Measurements from ENCODE around the gene EME2.
"Not testable (repeated sequence)": the region's sequence is repeated elsewhere in the genome, so short reads cannot be mapped to it uniquely, and the experiment has no call there.

The EME2 gene

DNA sequence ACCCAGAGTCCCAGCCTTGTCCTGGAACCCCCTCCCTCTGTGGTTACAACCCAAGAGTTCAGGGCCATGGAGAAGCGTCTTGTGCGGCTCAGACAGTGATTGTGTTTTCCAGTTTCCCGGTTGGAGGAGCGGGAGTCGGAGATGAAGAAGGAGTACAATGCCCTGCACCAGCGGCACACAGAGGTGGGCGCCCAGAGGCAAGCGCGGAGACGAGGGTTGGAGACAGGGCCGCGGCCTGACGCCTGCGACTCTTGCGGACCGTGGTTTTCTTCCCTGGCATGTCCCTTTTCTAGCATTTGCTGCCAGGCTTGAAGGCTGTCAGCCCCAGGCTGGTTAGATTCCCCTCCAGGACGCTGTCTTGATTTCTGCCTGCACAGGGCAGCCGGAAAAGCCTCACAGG, 43.6 kb upstream of the EME2 start:
- H3K4me3 ChIP-seq (replicated peaks; ENCODE audit: low read depth, low read length), result no peak overlapping the region
- TF ChIP-seq, protein P1, sequence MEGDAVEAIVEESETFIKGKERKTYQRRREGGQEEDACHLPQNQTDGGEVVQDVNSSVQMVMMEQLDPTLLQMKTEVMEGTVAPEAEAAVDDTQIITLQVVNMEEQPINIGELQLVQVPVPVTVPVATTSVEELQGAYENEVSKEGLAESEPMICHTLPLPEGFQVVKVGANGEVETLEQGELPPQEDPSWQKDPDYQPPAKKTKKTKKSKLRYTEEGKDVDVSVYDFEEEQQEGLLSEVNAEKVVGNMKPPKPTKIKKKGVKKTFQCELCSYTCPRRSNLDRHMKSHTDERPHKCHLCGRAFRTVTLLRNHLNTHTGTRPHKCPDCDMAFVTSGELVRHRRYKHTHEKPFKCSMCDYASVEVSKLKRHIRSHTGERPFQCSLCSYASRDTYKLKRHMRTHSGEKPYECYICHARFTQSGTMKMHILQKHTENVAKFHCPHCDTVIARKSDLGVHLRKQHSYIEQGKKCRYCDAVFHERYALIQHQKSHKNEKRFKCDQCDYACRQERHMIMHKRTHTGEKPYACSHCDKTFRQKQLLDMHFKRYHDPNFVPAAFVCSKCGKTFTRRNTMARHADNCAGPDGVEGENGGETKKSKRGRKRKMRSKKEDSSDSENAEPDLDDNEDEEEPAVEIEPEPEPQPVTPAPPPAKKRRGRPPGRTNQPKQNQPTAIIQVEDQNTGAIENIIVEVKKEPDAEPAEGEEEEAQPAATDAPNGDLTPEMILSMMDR (IDR thresholded peaks at IDR 0.05; ENCODE audit: low read length, missing control alignments), result no peak
- no peak for DNase-seq (ENCODE audit: low read depth)

DNA sequence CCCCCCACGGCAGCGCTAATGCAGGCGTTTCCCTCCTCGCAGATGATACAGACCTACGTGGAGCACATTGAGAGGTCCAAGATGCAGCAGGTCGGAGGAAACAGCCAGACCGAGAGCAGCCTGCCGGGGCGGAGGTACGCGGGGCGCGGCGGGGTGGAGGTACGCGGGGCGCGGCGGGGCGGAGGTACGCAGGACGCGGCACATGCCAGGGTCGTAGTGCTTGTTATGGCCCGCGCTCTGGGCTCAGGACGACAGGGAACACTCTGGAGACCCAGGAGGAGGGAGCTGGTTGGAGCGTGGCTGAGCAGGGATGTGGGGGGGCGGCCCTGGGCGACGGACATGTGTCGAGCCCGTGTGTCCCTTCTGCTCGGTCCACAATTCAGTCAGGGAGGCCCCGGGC, 43.2 kb upstream of the EME2 start:
- no peak for DNase-seq (ENCODE audit: low read depth)
- no peak overlapping the region for H3K4me3 ChIP-seq (replicated peaks; ENCODE audit: low read depth, low read length)
- TF ChIP-seq, protein P1 (IDR thresholded peaks at IDR 0.05; ENCODE audit: low read length, missing control alignments), result no peak

DNA sequence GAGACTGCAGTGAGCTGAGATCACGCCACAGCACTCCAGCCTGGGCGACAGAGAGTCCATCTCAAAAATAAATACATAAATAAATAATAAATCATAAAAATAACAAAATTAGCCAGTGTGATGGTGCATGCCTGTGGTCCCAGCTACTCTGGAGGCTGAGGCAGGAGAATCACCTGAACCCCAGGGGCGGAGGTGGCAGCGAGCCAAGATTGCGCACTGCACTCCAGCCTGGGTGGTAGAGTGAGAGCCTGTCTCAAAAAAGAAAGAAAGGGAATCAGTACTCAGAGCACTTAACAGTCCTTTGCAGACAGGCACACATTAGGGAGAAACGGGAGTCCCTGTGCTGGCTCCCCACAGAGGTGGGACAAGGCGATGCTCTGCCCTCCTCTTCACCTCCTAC, 41.5 kb upstream of the EME2 start:
- DNase-seq (ENCODE audit: low read depth), result no peak
- TF ChIP-seq, protein P1 (IDR thresholded peaks at IDR 0.05; ENCODE audit: low read length, missing control alignments), result no peak
- H3K4me3 ChIP-seq (replicated peaks; ENCODE audit: low read depth, low read length), result no peak overlapping the region

DNA sequence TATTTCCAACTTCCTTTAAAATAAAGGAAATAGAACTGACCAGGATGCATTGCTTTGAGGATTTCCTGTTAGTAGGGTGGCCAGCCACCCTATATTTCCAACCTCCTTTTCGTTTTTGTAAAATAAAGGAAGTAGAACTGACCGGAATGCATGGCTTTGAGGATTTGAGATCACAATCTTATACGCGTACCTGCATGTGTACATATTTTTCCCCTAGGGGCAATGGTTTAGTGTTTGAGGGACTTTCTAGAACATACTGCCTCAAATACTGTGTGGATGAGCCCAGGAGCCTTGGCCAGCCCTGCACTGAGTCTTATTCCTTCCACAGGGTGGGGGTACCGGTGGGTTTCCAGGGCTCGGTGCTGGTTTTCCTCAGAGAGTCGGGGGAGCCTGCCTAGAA, 41.0 kb upstream of the EME2 start:
- no peak overlapping the region for H3K4me3 ChIP-seq (replicated peaks; ENCODE audit: low read depth, low read length)
- TF ChIP-seq, protein P1 (IDR thresholded peaks at IDR 0.05; ENCODE audit: low read length, missing control alignments), result no peak
- no peak for DNase-seq (ENCODE audit: low read depth)

DNA sequence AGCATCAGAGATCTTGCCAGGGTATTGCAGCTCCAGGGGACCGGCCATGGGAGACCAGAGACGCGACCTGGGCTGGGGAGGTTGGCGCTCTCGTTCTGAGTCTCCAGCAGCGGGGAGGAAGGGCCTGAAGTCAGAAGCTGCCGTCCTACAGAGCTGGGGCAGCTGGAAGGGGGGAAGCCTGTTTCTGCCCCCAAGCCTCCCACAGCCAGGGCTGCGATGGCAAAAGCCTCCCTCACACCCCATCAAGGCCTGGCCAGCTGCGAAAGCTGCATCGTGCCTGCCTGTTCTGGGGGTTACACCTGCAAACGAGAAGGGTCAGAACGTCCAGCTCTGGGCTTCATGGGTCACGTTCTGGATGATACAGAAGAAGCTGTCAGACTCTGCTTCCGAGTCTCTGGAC, 40.5 kb upstream of the EME2 start:
- no peak for DNase-seq (ENCODE audit: low read depth)
- TF ChIP-seq, protein P1 (IDR thresholded peaks at IDR 0.05; ENCODE audit: low read length, missing control alignments), result no peak
- no peak overlapping the region for H3K4me3 ChIP-seq (replicated peaks; ENCODE audit: low read depth, low read length)

DNA sequence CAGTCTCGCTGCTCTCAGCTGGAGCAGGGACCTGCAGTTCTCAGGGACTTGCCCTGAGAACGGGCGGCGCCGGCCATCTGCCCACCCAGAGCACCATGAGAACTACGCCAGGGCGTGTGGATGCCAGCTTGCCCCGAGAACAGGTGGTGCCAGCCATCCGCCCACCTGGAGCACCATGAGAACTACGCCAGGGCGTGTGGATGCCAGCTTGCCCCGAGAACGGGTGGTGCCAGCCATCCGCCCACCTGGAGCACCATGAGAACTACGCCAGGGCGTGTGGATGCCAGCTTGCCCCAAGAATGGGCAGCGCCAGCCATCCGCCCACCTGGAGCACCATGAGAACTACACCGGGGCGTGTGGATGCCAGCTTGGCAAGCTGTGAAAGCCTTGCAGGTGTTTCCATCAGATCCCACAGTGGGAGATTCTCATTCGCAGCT, 40.0 kb upstream of the EME2 start:
- not testable (repeated sequence) for H3K4me3 ChIP-seq (replicated peaks; ENCODE audit: low read depth, low read length); DNase-seq (ENCODE audit: low read depth)

DNA sequence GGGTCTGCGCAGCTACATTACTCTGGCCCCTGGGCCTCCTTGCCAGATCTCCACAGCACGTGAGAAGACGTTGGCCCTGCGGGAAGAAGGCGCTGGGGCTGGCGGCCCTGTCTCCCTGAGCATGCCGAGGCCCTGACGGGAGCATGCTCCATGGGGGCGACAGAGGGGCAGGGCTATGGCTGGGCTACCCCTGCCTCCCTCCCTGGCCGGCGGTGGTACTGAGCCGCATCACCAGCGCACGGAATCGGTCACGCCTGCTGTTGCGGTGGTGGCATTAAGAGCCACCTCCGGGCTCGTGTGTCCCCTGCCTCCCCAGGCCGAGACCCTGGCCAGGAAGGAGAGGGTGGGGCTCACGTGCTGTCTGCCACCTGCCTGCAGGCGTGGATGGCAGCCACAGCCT, 38.5 kb upstream of the EME2 start:
- no peak for DNase-seq (ENCODE audit: low read depth)
- no peak overlapping the region for H3K4me3 ChIP-seq (replicated peaks; ENCODE audit: low read depth, low read length)
- TF ChIP-seq, protein P1 (IDR thresholded peaks at IDR 0.05; ENCODE audit: low read length, missing control alignments), result no peak

DNA sequence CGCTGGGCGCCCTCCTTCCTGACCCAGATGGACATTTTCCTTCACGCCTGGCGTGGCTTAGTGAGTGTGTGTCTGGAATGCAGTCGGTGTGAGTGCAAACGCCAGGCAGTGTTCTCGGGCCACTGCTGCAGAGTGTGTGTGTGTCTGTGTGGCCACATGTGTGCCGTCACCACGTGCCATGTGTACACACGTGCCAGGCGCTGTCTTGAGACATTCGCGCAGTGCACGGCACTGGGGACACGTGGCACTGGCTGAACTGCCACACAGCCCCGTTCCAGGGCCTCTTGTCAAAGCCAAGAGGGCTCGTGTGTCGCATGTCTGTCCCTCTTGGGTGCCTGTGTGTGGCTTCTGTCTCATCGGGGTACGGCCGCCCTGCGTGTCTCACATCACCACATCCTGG, 37.8 kb upstream of the EME2 start:
- TF ChIP-seq, protein P1 (IDR thresholded peaks at IDR 0.05; ENCODE audit: low read length, missing control alignments), result no peak
- H3K4me3 ChIP-seq (replicated peaks; ENCODE audit: low read depth, low read length), result no peak overlapping the region
- DNase-seq (ENCODE audit: low read depth), result no peak

Measured in fibroblast of pulmonary artery (primary cell).